Panc1 (cell line): ENCODE measurements around the gene MGAT5. TPM values are rescaled to one million over a fixed set of nuclear protein-coding genes. Genes with fewer than 3 reads are reported as not detected.

Experiments used
- ATAC-seq: fragments of 200-7000 bp; cut with Tn5 transposase; 2 replicates; pipeline ENCODE4 v1.9.1; 2020; ENCODE audit warnings: mild to moderate bottlenecking, moderate library complexity
- BruUV-seq: library from RNA; stranded (reverse); fragments of 400-500 nt; replicated peaks from 2 replicates; lab custom pipeline; 2021; lab: Mats Ljungman, UMichigan
- CTCF ChIA-PET: fragments of 300-600 bp; sonication (Branson Sonifier 250); formaldehyde crosslinking; loops from one replicate; lab custom pipeline; 2022; ENCODE audit warnings: antibody characterized with exemption; lab: Charles Lee
- POLR2A ChIA-PET: fragments of 300-600 bp; sonication (Branson Sonifier 250); formaldehyde crosslinking; loops from one replicate; lab custom pipeline; 2022; ENCODE audit warnings: antibody characterized with exemption; lab: Charles Lee
- DNase-seq: peaks from one replicate; pipeline ENCODE4 v3.0.0-alpha.2; 2010; ENCODE audit warnings: low read depth, low spot score
- H3K27ac ChIP-seq: 2 replicates; pipeline ENCODE4 v1.5.1; 2011; ENCODE audit warnings: mild to moderate bottlenecking, low read length, inconsistent platforms
- H3K27me3 ChIP-seq: fragments of 200-500 bp; sonication (Bioruptor generic); 2 replicates; pipeline ENCODE4 v1.6.0; 2014; ENCODE audit warnings: low read length, inconsistent platforms; ENCODE audit not compliant: control insufficient read depth, insufficient read depth
- H3K36me3 ChIP-seq: fragments of 200-500 bp; sonication (Bioruptor generic); 2 replicates; pipeline ENCODE4 v1.5.1; 2014; ENCODE audit warnings: inconsistent platforms, mild to moderate bottlenecking, low read length, moderate library complexity; ENCODE audit not compliant: control insufficient read depth, insufficient read depth
- H3K4me1 ChIP-seq: 2 replicates; pipeline ENCODE4 v1.5.1; 2011; ENCODE audit warnings: inconsistent platforms, mild to moderate bottlenecking, low read length, moderate library complexity; ENCODE audit not compliant: control insufficient read depth, insufficient read depth
- H3K4me3 ChIP-seq, 2 experiments: 2 replicates each; pipeline ENCODE4 v1.5.1; 2011 to 2012; ENCODE audit warnings: low read depth in 2 of 2, low read length in 2 of 2, mild to moderate bottlenecking in 2 of 2, inconsistent platforms in 1 of 2, moderate library complexity in 1 of 2
- H3K9me3 ChIP-seq: fragments of 200-500 bp; sonication (Bioruptor generic); 2 replicates; pipeline ENCODE4 v1.5.1; 2014; ENCODE audit warnings: low read depth, mild to moderate bottlenecking, inconsistent platforms, low read length, moderate library complexity; ENCODE audit not compliant: control insufficient read depth, insufficient read depth
- POLR2AphosphoS5 ChIP-seq: IDR thresholded peaks from 2 replicates; pipeline ENCODE4 v1.6.1; 2012; ENCODE audit warnings: mild to moderate bottlenecking, low read depth, low read length, moderate library complexity
- SIN3A ChIP-seq: IDR thresholded peaks from 2 replicates; pipeline ENCODE4 v1.6.1; 2012; ENCODE audit warnings: low read depth, mild to moderate bottlenecking, low read length, moderate library complexity, borderline replicate concordance; ENCODE audit not compliant: insufficient read depth
- TCF7L2 ChIP-seq: IDR thresholded peaks from 2 replicates; pipeline ENCODE4 v1.6.1; 2011; ENCODE audit warnings: mild to moderate bottlenecking, low read depth, low read length, inconsistent platforms
- in situ Hi-C: cut with HindIII; loops from 2 replicates; pipeline ENCODE4 v1.10.0; 2016; ENCODE audit warnings: low sequenced_read_pairs, low pct_unique_long_range_greater_than_20kb
- intact Hi-C: fragments of 100-400 bp; cut with micrococcal nuclease; formaldehyde crosslinking; loops from one replicate; pipeline ENCODE4 v1.10.0; 2022; ENCODE audit not compliant: unreplicated experiment
- total RNA-seq: library from RNA; stranded (reverse); gene quantifications from one replicate; pipeline ENCODE4 v1.2.1, GENCODE V29; 2021; ENCODE audit not compliant: unreplicated experiment
- TF ChIP-seq, protein P1 (sequence below), 2 experiments: IDR thresholded peaks; 2 replicates each; pipeline ENCODE4 v1.6.1; 2011 to 2012; ENCODE audit warnings: low read depth in 2 of 2, control low read depth in 1 of 2, low read length in 1 of 2, mild to moderate bottlenecking in 1 of 2, moderate library complexity in 1 of 2; ENCODE audit not compliant: insufficient read depth in 1 of 2
- TF ChIP-seq, protein P2 (sequence below): fragments of 450-650 bp; IDR thresholded peaks from 2 replicates; pipeline ENCODE4 v1.5.1; 2017; ENCODE audit warnings: mild to moderate bottlenecking

MGAT5 gene
- total RNA-seq, 1 experiment from 2014 or later = 22.1 TPM

DNA sequence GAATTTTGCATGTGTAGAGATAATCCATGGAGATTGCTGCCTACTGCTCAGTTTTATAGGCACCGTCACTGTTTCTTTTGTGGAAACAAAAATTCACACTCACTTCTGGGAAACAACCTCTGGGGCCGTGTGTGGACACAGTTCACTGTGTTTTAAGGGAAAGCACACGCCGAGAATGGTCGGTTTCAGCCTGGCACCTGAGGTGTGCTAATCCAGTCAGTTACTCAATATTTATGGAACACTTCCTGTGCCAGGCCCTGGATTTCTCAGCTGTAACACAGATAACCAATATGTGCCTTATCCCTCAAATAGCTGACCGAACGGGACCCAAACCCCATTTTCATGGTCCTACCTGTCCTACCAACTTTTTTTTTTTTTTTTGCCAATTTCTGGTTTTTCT, 179.6 kb downstream of the MGAT5 start:
- TF ChIP-seq TCF7L2 = no peak
- TF ChIP-seq, protein P1, sequence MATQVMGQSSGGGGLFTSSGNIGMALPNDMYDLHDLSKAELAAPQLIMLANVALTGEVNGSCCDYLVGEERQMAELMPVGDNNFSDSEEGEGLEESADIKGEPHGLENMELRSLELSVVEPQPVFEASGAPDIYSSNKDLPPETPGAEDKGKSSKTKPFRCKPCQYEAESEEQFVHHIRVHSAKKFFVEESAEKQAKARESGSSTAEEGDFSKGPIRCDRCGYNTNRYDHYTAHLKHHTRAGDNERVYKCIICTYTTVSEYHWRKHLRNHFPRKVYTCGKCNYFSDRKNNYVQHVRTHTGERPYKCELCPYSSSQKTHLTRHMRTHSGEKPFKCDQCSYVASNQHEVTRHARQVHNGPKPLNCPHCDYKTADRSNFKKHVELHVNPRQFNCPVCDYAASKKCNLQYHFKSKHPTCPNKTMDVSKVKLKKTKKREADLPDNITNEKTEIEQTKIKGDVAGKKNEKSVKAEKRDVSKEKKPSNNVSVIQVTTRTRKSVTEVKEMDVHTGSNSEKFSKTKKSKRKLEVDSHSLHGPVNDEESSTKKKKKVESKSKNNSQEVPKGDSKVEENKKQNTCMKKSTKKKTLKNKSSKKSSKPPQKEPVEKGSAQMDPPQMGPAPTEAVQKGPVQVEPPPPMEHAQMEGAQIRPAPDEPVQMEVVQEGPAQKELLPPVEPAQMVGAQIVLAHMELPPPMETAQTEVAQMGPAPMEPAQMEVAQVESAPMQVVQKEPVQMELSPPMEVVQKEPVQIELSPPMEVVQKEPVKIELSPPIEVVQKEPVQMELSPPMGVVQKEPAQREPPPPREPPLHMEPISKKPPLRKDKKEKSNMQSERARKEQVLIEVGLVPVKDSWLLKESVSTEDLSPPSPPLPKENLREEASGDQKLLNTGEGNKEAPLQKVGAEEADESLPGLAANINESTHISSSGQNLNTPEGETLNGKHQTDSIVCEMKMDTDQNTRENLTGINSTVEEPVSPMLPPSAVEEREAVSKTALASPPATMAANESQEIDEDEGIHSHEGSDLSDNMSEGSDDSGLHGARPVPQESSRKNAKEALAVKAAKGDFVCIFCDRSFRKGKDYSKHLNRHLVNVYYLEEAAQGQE (IDR thresholded peaks at IDR 0.05; ENCODE audit: insufficient read depth in 1 of 2, low read depth in 2 of 2, low read length in 1 of 2) = no peak
- CTCF ChIA-PET = no interaction called here

DNA sequence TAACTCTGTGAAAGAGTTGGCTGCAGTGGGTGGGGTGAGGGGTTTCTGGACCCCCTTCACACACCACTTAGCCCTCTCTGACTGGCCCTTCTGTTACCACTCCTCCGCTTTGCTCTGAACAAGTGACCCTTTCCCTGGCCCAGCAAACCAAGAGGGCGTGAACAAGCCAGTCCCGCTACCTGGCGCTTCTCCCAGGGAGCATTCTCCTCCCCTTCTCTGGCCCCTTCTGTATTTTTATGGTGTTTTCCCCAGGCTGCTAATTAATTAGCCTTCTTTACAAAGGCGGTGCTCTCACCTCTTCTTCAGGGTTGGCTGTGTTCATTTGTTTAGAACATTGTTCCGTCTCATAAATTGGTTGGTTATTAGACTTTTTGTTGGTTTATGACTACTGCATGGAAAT, 180.1 kb downstream of the MGAT5 start:
- no peaks in the 10 kb centered on the region for H3K36me3 ChIP-seq
- no TSS peak for BruUV-seq
- H3K4me1 ChIP-seq = no peaks in the 10 kb centered on the region
- DNase-seq (no peak), ATAC-seq (no peak)
- no peaks in the 10 kb centered on the region for H3K27me3 ChIP-seq
- TF ChIP-seq POLR2AphosphoS5 (no peak), TCF7L2 (no peak), SIN3A (no peak)
- TF ChIP-seq, protein P2, sequence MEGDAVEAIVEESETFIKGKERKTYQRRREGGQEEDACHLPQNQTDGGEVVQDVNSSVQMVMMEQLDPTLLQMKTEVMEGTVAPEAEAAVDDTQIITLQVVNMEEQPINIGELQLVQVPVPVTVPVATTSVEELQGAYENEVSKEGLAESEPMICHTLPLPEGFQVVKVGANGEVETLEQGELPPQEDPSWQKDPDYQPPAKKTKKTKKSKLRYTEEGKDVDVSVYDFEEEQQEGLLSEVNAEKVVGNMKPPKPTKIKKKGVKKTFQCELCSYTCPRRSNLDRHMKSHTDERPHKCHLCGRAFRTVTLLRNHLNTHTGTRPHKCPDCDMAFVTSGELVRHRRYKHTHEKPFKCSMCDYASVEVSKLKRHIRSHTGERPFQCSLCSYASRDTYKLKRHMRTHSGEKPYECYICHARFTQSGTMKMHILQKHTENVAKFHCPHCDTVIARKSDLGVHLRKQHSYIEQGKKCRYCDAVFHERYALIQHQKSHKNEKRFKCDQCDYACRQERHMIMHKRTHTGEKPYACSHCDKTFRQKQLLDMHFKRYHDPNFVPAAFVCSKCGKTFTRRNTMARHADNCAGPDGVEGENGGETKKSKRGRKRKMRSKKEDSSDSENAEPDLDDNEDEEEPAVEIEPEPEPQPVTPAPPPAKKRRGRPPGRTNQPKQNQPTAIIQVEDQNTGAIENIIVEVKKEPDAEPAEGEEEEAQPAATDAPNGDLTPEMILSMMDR = no peak
- TF ChIP-seq, protein P1 (IDR thresholded peaks at IDR 0.05; ENCODE audit: insufficient read depth in 1 of 2, low read depth in 2 of 2, low read length in 1 of 2) = no peak
- no peaks in the 10 kb centered on the region for H3K9me3 ChIP-seq
- in situ Hi-C loops (no loop called here), intact Hi-C loops (no loop called here)
- H3K27ac ChIP-seq = no peak overlapping the region
- CTCF ChIA-PET = no interaction called here
- no peak overlapping the region for H3K4me3 ChIP-seq
- POLR2A ChIA-PET = no interaction called here

More for the DNA sequence above, 179.6 kb downstream of the MGAT5 start:
- POLR2A ChIA-PET = no interaction called here
- Histone ChIP-seq H3K9me3 (no peaks in the 10 kb centered on the region), H3K27ac (no peak overlapping the region), H3K27me3 (no peaks in the 10 kb centered on the region), H3K4me3 (no peak overlapping the region), H3K4me1 (no peaks in the 10 kb centered on the region), H3K36me3 (no peaks in the 10 kb centered on the region)
- intact Hi-C loops (no loop called here), in situ Hi-C loops (no loop called here)
- BruUV-seq = no TSS peak
- no peak for ATAC-seq
- DNase-seq = no peak
